Stomach smooth muscle (tissue), 2 donors: ENCODE measurements around the gene FAM114A1.
A peak's percentile ranks its signal among the peaks of the same experiment; 100 is the strongest.

Experiments
- H3K27ac ChIP-seq: one replicate; pipeline ENCODE4 v1.7.0; 2013; ENCODE audit warnings: mild to moderate bottlenecking, low read length, inconsistent platforms
- H3K27me3 ChIP-seq, 2 donors: one replicate each; pipeline ENCODE4 v1.7.0; 2013; ENCODE audit warnings: low read length in 2 of 2; ENCODE audit not compliant: insufficient read depth in 2 of 2, control insufficient read depth in 1 of 2
- H3K36me3 ChIP-seq, 2 donors: one replicate each; pipeline ENCODE4 v1.7.0; 2013; ENCODE audit warnings: low read length in 2 of 2; ENCODE audit not compliant: control insufficient read depth in 2 of 2, insufficient read depth in 2 of 2
- H3K4me1 ChIP-seq: one replicate; pipeline ENCODE4 v1.7.0; 2013; ENCODE audit warnings: low read length; ENCODE audit not compliant: control insufficient read depth, insufficient read depth
- H3K4me3 ChIP-seq, 2 donors: one replicate each; pipeline ENCODE4 v1.7.0; 2013; ENCODE audit warnings: low read length in 2 of 2
- H3K9ac ChIP-seq, 2 donors: one replicate each; pipeline ENCODE4 v1.7.0; 2013; ENCODE audit warnings: low read length in 2 of 2, mild to moderate bottlenecking in 1 of 2
- H3K9me3 ChIP-seq, 2 donors: one replicate each; pipeline ENCODE4 v1.7.0; 2013; ENCODE audit warnings: low read length in 2 of 2; ENCODE audit not compliant: control insufficient read depth in 2 of 2
- donor health status: healthy.
- donor health status: Pancreatic carcinoma.

FAM114A1 gene

DNA sequence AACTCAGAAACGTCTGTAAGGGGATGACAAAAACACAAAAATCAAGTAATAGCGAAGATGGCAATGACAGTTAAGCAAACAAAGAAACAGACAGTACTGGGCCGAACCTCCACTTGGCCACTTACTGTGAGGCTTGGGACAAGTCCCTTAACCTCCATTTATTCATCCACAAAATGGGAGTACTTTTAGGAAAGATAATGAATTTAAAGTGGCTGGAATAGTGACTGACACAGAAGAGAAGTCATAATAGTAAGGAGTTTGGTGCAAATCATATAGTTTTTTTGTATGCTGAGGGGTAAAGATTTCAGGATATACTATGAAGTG lies 9.5 kb upstream of the FAM114A1 start:
- Histone ChIP-seq H3K4me1 (no peaks in the 10 kb centered on the region), H3K4me3 (no peak overlapping the region), H3K36me3 (no peaks in the 10 kb centered on the region), H3K9ac (no peak overlapping the region), H3K27me3 (no peaks in the 10 kb centered on the region), H3K9me3 (no peaks in the 10 kb centered on the region), H3K27ac (peak overlapping the region; percentile 7)

DNA sequence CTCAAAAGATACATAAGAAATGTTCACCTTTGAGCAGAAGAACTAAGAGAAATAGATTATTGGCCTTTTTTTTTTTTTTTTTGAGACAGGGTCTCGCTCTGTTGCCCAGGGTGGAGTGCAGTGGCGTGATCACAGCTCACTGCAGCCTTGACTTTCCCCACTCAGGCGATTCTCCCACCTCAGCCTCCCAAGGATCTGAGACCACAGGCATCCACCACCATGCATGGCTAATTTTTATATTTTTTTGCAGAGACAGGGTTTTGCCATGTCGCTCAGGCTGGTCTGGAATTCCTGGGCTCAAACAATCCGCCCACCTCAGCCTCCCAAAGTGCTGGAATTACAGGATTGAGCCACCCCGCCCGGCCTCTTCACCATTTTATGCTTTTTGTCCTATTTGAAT lies 8.1 kb upstream of the FAM114A1 start:
- Histone ChIP-seq H3K9me3 (no peaks in the 10 kb centered on the region), H3K9ac (no peak overlapping the region), H3K4me3 (no peak overlapping the region), H3K4me1 (no peaks in the 10 kb centered on the region), H3K27me3 (no peaks in the 10 kb centered on the region), H3K27ac (no peak overlapping the region), H3K36me3 (no peaks in the 10 kb centered on the region)

DNA sequence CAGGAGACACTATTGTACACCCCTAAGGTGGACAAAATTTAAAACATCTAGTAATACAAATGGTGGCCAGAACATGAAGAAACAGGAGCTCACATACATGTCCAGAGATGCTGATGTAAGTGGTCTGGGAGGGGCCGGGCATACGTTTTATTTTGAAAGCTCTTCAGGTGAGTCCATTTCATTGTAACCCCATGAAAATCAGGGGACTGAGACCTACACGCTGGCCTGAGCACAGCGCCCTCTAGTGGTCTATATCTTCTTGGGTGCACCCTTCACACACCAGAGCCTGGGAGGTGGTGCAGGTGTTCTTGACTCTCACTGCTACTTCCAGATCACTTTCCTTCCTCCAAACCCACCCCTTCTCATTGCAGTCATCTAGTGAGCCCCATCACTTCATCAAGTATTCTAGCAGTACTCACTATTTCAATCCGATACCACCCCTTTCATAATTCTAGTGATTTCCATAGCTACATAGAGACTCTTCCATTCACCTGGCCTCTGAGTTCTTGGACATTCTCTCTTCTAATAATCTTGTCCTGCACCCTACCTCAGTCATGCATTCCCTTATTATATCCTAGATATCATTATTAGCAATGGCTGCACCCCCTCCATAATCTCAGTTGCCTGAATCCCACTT lies 6.7 kb upstream of the FAM114A1 start:
- Histone ChIP-seq H3K27me3 (no peaks in the 10 kb centered on the region), H3K4me3 (no peak overlapping the region), H3K4me1 (no peaks in the 10 kb centered on the region), H3K36me3 (no peaks in the 10 kb centered on the region), H3K27ac (no peak overlapping the region), H3K9me3 (no peaks in the 10 kb centered on the region), H3K9ac (no peak overlapping the region)

DNA sequence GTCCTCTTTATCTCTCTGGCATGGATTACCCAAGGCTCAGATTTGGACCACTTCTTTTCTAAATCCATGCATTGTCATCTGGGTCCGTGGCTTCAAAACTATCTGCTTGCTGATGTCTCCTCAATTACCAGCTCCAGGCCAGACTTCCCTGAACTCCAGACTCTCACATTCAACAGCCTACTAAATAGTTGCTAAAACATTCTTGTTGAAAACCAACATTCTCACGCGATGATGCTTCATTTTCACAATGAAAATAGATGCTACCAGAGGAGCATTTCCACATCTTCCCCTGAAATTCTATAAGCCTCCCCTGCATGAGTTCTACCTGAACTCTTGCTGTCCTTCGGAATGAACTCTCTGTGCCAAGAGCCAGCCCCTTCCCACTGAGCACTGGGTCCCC lies 5.8 kb upstream of the FAM114A1 start:
- Histone ChIP-seq H3K4me1 (no peaks in the 10 kb centered on the region), H3K27me3 (no peaks in the 10 kb centered on the region), H3K36me3 (no peaks in the 10 kb centered on the region)

DNA sequence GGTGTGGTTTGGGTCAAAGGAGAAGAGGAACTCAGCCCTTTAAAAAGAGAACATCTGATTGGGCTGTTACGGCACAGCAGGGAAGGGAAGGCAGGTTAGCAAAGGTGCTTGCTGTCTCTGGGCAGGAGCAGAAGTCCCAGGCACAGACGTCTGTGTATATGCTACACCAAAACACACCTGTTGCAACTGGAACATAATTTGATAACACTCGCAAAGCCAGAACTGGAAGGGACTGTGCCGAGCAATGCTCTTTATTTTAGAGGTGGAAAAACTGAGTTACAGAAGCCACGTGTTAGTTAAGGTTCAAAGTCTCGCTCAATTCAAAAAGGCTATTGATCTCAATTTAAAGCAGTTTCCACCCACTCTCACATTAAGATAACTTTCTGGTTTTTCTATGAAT lies 2.2 kb upstream of the FAM114A1 start:
- no peaks in the 10 kb centered on the region for H3K27me3 ChIP-seq
- no peak overlapping the region for H3K4me3 ChIP-seq
- H3K4me1 ChIP-seq: peaks cover 30% of the 10 kb centered on the region
- no peak overlapping the region for H3K9ac ChIP-seq
- H3K36me3 ChIP-seq: peaks cover 0 to 5% of the 10 kb centered on the region in 2 donors
- no peak overlapping the region for H3K27ac ChIP-seq
- no peaks in the 10 kb centered on the region for H3K9me3 ChIP-seq

More for the DNA sequence above, 5.8 kb upstream of the FAM114A1 start:
- Histone ChIP-seq H3K9ac (no peak overlapping the region), H3K4me3 (no peak overlapping the region), H3K9me3 (no peaks in the 10 kb centered on the region), H3K27ac (no peak overlapping the region)

DNA sequence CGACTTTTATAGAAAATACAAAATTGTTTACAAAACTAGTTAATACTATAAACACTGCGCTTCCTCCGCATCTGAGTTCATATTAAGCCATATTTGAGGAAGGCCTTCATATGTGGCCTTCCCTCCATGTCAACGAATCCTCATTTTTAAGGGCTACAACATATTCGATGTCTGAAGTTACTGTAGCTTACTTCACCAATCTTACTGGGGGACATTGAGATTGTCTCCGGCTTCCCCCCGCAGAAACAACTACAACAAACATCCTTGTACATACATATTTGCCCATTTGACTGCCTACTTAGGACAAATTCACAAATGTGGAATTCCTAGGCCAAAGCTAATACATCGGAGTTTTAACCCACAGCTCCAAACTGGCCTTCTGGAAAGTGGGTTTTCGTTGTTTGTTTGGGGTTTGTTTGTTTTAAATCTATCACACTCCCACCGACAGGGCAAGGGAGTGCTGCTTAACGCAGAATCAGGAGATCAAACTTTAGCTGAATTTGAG lies 581 bp upstream of the FAM114A1 start:
- peaks cover 34% of the 10 kb centered on the region for H3K4me1 ChIP-seq
- H3K4me3 ChIP-seq: peak overlapping the region; percentile 66 to 89
- no peaks in the 10 kb centered on the region for H3K9me3 ChIP-seq
- peak overlapping the region; percentile 78 to 91 for H3K9ac ChIP-seq
- H3K36me3 ChIP-seq: peaks cover 0 to 7% of the 10 kb centered on the region in 2 donors
- H3K27me3 ChIP-seq: no peaks in the 10 kb centered on the region
- H3K27ac ChIP-seq: peak overlapping the region; percentile 84

DNA sequence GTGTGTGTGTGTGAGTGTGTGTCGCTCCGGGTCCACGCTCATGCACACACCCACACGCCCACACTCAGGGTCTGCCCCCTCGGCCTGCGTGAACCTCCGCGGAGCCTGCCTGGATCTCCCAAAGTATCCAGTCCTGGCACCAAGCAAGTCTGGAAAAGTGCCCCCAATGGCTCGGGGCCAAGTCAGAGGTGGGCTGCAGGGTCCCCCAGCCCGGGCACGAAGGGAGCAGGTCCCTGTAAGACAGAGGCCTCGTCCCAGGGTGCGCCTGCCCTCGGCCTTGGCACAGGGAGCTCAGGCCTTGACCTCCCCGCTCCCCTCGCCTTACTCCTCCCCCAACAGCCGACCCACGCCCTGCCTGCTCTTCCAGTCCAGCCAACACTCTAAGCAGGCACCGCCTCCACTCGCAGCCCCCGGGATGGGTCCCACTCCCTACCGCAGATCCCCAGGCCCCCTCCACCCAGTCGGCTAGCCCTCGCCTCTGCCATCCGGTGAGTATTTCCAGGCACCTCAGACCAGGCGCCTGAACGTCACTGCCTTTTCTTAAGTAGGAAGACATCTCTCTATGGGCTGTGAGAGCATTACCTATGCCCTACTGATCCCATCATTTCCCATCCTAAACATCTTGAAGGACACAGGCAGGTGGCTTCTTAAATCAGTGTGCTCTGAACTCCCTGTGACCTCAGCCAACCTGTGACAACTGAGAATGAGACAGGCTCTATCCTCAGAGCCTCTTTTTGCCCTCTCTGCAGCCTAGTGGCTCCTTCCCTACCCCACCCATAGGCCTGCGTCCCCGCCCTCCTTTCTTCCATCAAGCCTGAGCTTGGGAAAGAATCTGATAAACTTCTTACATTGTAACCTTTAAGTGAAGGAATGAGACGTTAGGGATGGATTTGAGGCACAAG lies 704 bp downstream of the FAM114A1 start:
- peak overlapping the region; percentile 93 to 94 for H3K9ac ChIP-seq
- H3K9me3 ChIP-seq: no peaks in the 10 kb centered on the region
- peak overlapping the region; percentile 94 for H3K27ac ChIP-seq
- peaks cover 34% of the 10 kb centered on the region for H3K4me1 ChIP-seq
- H3K4me3 ChIP-seq: peak overlapping the region; percentile 80 to 89
- H3K36me3 ChIP-seq: peaks cover 0 to 9% of the 10 kb centered on the region in 2 donors
- no peaks in the 10 kb centered on the region for H3K27me3 ChIP-seq

DNA sequence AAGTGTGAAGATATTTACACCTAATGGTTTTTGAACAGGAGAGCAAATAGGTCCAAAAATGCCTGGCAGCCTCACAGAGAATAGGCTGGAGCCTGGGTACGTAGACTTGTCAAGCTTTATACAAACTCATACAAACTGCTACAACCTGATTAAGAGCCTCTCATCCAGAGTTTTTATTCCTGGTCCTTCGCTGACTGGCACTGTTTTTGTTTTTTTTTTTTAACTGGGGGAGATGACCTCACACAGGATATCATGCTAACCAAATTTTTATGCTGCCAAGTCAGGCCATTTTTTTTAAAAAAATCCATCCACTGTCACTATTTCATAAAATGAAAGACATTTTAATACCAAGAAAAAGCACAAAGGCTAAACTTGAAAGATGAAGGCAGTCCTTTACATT lies 1.9 kb downstream of the FAM114A1 start:
- Histone ChIP-seq H3K27ac (peak overlapping the region; percentile 94), H3K9me3 (no peaks in the 10 kb centered on the region), H3K9ac (peak overlapping the region; percentile 93 to 94), H3K4me3 (peak overlapping the region; percentile 80 to 89), H3K4me1 (peaks cover 34% of the 10 kb centered on the region), H3K36me3 (peaks cover 0 to 9% of the 10 kb centered on the region in 2 donors), H3K27me3 (no peaks in the 10 kb centered on the region)

DNA sequence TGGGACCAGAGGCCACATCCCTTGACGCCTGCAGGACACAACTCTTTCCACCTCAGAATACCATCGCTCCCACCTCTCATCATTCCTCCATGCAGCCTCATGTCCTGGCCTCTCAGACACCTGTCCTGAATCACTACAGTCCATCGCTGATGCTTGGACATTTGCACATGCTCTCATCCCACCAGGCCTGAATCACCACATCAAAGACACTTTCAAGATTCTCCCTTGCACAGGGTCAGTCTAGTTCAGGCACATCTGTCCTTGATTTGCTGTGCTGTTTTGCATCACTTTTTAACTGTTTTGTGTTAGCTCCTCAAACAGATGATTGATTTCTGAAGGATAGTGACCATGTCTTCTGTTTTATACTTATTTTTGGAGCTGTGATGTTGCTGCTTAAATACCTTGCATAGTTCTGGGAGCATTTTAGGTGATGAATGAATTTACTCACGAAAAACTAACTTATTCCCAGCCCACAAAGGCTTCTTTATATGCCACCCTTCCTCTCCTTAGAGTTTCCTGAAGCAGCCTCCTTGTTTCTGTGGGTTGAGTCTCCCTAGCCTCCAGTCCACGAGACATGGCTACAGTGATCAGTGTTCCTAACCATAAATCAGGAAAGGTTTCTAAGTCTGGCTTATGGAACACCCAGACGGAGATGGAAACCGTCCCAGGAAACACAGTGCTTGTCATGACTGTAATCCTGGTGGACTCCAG lies 2.6 kb downstream of the FAM114A1 start:
- Histone ChIP-seq H3K4me1 (peaks cover 34% of the 10 kb centered on the region), H3K9ac (peak overlapping the region in 1 of 2 donors; percentile 21), H3K9me3 (no peaks in the 10 kb centered on the region), H3K36me3 (peaks cover 0 to 9% of the 10 kb centered on the region in 2 donors), H3K27me3 (no peaks in the 10 kb centered on the region), H3K4me3 (peak overlapping the region in 1 of 2 donors; percentile 22), H3K27ac (peak overlapping the region; percentile 94)

DNA sequence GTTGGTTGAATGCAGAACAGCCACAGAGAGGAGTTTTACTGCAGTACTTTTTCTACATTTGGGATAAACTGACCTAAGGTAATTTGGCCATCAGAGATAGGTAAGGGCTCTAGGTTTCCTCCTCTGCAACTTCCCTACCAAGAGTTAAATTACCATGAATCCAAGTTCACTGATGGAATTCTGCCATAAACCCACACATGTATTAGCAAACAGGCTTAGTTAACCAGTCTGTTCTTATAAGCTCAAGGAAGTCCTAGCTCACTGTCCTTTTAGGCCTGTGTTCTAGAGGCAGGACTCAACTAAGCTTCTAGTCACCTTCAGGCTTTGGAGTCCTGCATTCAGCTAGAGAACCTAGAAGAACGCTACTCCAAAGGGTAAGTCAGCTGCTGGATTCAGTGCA lies 4.0 kb downstream of the FAM114A1 start:
- H3K27me3 ChIP-seq: no peaks in the 10 kb centered on the region
- peak overlapping the region; percentile 3 for H3K27ac ChIP-seq
- H3K36me3 ChIP-seq: peaks cover 0 to 9% of the 10 kb centered on the region in 2 donors
- peaks cover 34% of the 10 kb centered on the region for H3K4me1 ChIP-seq
- no peak overlapping the region for H3K9ac ChIP-seq
- H3K4me3 ChIP-seq: no peak overlapping the region
- H3K9me3 ChIP-seq: no peaks in the 10 kb centered on the region
